Neural progenitor cell (in vitro differentiated cells): Measurements from ENCODE around the gene PTPRN2. TPM values are rescaled to one million over a fixed set of nuclear protein-coding genes. Genes with fewer than 3 reads are reported as not detected.

Experiments
- DNase-seq: peaks from one replicate; pipeline ENCODE4 v3.0.0-alpha.2; 2016; ENCODE audit warnings: low spot score
- H2AFZ ChIP-seq: fragments of 200-600 bp; sonication (generic); replicated peaks from 2 replicates; pipeline ENCODE4 v1.6.1; 2016; ENCODE audit warnings: antibody characterized with exemption
- H3F3A ChIP-seq: fragments of 200-600 bp; sonication (generic); 2 replicates; pipeline ENCODE4 v1.6.1; 2016; ENCODE audit warnings: antibody characterized with exemption, low read depth
- H3K27ac ChIP-seq: fragments of 200-600 bp; sonication (generic); 2 replicates; pipeline ENCODE4 v1.5.1; 2016; ENCODE audit warnings: mild to moderate bottlenecking
- H3K27me3 ChIP-seq: fragments of 200-600 bp; sonication (generic); 2 replicates; pipeline ENCODE4 v1.6.1; 2016; ENCODE audit warnings: mild to moderate bottlenecking, moderate library complexity
- H3K36me3 ChIP-seq: fragments of 200-600 bp; sonication (generic); 2 replicates; pipeline ENCODE4 v1.5.1; 2016
- H3K4me1 ChIP-seq: fragments of 200-600 bp; sonication (generic); 2 replicates; pipeline ENCODE4 v1.6.1; 2016; ENCODE audit warnings: mixed run types
- H3K4me2 ChIP-seq: fragments of 200-600 bp; sonication (generic); 2 replicates; pipeline ENCODE4 v1.6.1; 2016
- H3K4me3 ChIP-seq: fragments of 200-600 bp; sonication (generic); 2 replicates; pipeline ENCODE4 v1.5.1; 2016
- H3K79me2 ChIP-seq: fragments of 200-600 bp; sonication (generic); 2 replicates; pipeline ENCODE4 v1.6.1; 2016; ENCODE audit warnings: low read depth
- H3K9ac ChIP-seq: fragments of 200-600 bp; sonication (generic); 2 replicates; pipeline ENCODE4 v1.6.1; 2016
- H3K9me3 ChIP-seq: fragments of 200-600 bp; sonication (generic); 2 replicates; pipeline ENCODE4 v1.5.1; 2016; ENCODE audit warnings: low read depth
- H4K20me1 ChIP-seq: fragments of 200-600 bp; sonication (generic); 2 replicates; pipeline ENCODE4 v1.6.1; 2016; ENCODE audit warnings: low read depth
- H3K27ac Mint-ChIP-seq: 3 replicates; pipeline ENCODE4 v1.8.0; 2021; ENCODE audit warnings: mixed read lengths
- H3K27me3 Mint-ChIP-seq: 2 replicates; pipeline ENCODE4 v1.8.0; 2022; ENCODE audit warnings: low read depth, mild to moderate bottlenecking, inconsistent platforms, moderate library complexity, mixed read lengths; ENCODE audit not compliant: insufficient read depth
- H3K36me3 Mint-ChIP-seq: 3 replicates; pipeline ENCODE4 v1.8.0; 2021; ENCODE audit warnings: mixed read lengths
- H3K4me1 Mint-ChIP-seq: 3 replicates; pipeline ENCODE4 v1.8.0; 2021; ENCODE audit warnings: mixed read lengths
- H3K4me3 Mint-ChIP-seq: 3 replicates; pipeline ENCODE4 v1.8.0; 2021; ENCODE audit warnings: mild to moderate bottlenecking, moderate library complexity, mixed read lengths
- H3K9me3 Mint-ChIP-seq: 3 replicates; pipeline ENCODE4 v1.8.0; 2020; ENCODE audit warnings: mixed read lengths
- EZH2 ChIP-seq: fragments of 200-600 bp; sonication (generic); IDR thresholded peaks from 2 replicates; pipeline ENCODE4 v1.6.1; 2017; ENCODE audit warnings: antibody characterized with exemption, mild to moderate bottlenecking, moderate library complexity
- EZH2phosphoT487 ChIP-seq: fragments of 200-600 bp; sonication (generic); IDR thresholded peaks from 2 replicates; pipeline ENCODE4 v1.6.1; 2017; ENCODE audit warnings: antibody characterized with exemption
- total RNA-seq: library from RNA; depleted of rRNA; stranded (reverse); fragments of >200 nt; gene quantifications from 2 replicates; pipeline ENCODE4 v1.2.3, GENCODE V29; 2015; ENCODE audit warnings: low replicate concordance
- TF ChIP-seq, protein P1 (sequence below): fragments of 200-600 bp; sonication (generic); IDR thresholded peaks from 2 replicates; pipeline ENCODE4 v1.5.1; 2017; ENCODE audit warnings: antibody characterized with exemption, mild to moderate bottlenecking

PTPRN2 gene
- total RNA-seq, 1 donor from 2014 or later, result 3.0 TPM

DNA sequence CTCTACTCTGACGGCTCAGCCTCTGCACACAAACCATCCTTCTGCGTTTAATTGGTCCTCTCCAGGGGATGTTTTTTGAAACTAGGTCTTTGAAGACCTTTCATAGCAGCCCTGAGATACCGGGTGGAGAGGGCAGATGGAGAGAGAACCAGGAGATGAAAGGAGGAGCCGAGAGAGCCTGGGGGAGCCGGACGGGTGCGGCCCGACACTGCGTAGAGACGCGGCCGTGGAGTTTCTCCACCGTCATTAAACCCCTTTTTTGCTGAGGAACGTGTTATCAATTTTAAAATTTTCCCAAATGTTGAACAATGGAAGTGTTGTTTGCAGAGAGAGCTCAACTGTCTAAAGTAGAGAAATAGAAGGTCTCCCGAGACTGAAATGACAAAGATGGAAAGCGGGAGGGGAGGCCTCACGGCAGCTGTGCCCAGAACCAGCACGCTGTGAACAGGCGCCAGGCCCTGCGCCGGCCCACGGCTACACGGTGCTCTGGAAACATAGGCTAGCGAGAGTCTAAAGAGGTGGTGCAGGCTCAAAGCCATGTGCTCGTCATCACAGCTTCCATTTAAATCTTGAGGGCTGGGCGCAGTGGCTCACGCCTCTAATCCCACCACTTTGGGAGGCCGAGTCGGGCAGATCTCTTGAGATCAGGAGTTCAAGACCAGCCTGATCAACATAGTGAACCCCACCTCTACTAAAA, 307.0 kb downstream of the PTPRN2 start:
- H3K79me2 ChIP-seq, result no peaks in the 10 kb centered on the region
- no peaks in the 10 kb centered on the region for H3K9me3 ChIP-seq
- peaks cover 9% of the 10 kb centered on the region for H3K4me1 Mint-ChIP-seq
- no peaks in the 10 kb centered on the region for H3K9me3 Mint-ChIP-seq
- no peak overlapping the region for H3K27ac ChIP-seq
- TF ChIP-seq, protein P1, sequence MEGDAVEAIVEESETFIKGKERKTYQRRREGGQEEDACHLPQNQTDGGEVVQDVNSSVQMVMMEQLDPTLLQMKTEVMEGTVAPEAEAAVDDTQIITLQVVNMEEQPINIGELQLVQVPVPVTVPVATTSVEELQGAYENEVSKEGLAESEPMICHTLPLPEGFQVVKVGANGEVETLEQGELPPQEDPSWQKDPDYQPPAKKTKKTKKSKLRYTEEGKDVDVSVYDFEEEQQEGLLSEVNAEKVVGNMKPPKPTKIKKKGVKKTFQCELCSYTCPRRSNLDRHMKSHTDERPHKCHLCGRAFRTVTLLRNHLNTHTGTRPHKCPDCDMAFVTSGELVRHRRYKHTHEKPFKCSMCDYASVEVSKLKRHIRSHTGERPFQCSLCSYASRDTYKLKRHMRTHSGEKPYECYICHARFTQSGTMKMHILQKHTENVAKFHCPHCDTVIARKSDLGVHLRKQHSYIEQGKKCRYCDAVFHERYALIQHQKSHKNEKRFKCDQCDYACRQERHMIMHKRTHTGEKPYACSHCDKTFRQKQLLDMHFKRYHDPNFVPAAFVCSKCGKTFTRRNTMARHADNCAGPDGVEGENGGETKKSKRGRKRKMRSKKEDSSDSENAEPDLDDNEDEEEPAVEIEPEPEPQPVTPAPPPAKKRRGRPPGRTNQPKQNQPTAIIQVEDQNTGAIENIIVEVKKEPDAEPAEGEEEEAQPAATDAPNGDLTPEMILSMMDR, result no peak
- no peak for TF ChIP-seq EZH2phosphoT487
- TF ChIP-seq EZH2, result no peak
- H3K9ac ChIP-seq, result no peak overlapping the region
- no peak for DNase-seq
- no peak overlapping the region for H3K4me2 ChIP-seq
- H3K4me1 ChIP-seq, result peaks cover under 1% of the 10 kb centered on the region
- no peaks in the 10 kb centered on the region for H4K20me1 ChIP-seq
- H3K27me3 Mint-ChIP-seq, result peaks cover 4% of the 10 kb centered on the region
- H2AFZ ChIP-seq, result no peak overlapping the region
- no peak overlapping the region for H3K4me3 Mint-ChIP-seq
- no peak overlapping the region for H3K27ac Mint-ChIP-seq
- H3F3A ChIP-seq, result no peaks in the 10 kb centered on the region
- no peak overlapping the region for H3K4me3 ChIP-seq
- no peaks in the 10 kb centered on the region for H3K36me3 ChIP-seq
- no peaks in the 10 kb centered on the region for H3K36me3 Mint-ChIP-seq
- H3K27me3 ChIP-seq, result no peaks in the 10 kb centered on the region

- peak overlapping the region; percentile 66 for H3K27ac Mint-ChIP-seq
- no peaks in the 10 kb centered on the region for H3K36me3 ChIP-seq
- H3K4me3 Mint-ChIP-seq, result no peak overlapping the region
- H3K4me2 ChIP-seq, result no peak overlapping the region
- no peaks in the 10 kb centered on the region for H3K36me3 Mint-ChIP-seq
- no peaks in the 10 kb centered on the region for H3K9me3 Mint-ChIP-seq
- H3K27me3 Mint-ChIP-seq, result peaks cover 4% of the 10 kb centered on the region
- peaks cover 10% of the 10 kb centered on the region for H3K4me1 Mint-ChIP-seq
- no peaks in the 10 kb centered on the region for H3F3A ChIP-seq
- no peak overlapping the region for H3K9ac ChIP-seq
- no peaks in the 10 kb centered on the region for H3K27me3 ChIP-seq
- peaks cover 8% of the 10 kb centered on the region for H3K4me1 ChIP-seq
- no peak overlapping the region for H3K27ac ChIP-seq
- TF ChIP-seq EZH2phosphoT487 (no peak), EZH2 (no peak)
- TF ChIP-seq, protein P1, result no peak
- H3K9me3 ChIP-seq, result no peaks in the 10 kb centered on the region
- H3K79me2 ChIP-seq, result no peaks in the 10 kb centered on the region
- no peak for DNase-seq
- no peak overlapping the region for H3K4me3 ChIP-seq
- H2AFZ ChIP-seq, result no peak overlapping the region
- H4K20me1 ChIP-seq, result no peaks in the 10 kb centered on the region
Measured at GRCh38 chr7:158279539-158280447, 307.8 kb downstream of the PTPRN2 start.

DNA sequence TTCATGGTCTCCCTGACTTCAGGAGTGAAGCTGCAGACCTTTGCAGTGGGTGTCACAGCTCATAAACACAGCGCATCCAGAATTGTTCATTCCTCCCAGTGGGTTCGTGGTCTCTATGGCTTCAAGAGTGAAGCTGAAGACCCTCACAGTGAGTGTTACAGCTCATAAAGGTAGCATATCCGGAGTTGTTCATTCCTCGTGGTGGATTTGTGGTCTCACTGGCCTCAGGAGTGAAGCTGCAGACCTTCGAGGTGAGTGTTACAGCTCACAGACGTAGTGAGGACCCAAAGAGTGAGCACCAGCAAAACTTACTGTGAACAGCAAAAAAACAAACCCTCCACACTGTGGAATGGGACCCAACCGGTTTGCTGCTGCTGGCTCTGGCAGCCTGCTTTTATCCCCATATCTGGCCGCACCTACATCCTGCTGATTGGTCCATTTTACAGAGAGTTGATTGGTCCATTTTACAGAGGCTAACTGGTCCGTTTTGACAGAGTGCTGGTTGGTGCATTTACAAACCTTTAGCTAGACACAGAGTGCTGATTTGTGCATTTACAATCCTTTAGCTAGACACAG, 308.8 kb downstream of the PTPRN2 start:
- Histone ChIP-seq H3K4me3 (no peak overlapping the region), H3K4me2 (no peak overlapping the region), H3K27me3 (no peaks in the 10 kb centered on the region), H3K9me3 (no peaks in the 10 kb centered on the region), H3K9ac (no peak overlapping the region), H3K36me3 (no peaks in the 10 kb centered on the region), H3F3A (no peaks in the 10 kb centered on the region), H3K4me1 (peaks cover 10% of the 10 kb centered on the region), H3K79me2 (no peaks in the 10 kb centered on the region), H4K20me1 (no peaks in the 10 kb centered on the region), H2AFZ (no peak overlapping the region), H3K27ac (no peak overlapping the region)
- no peaks in the 10 kb centered on the region for H3K9me3 Mint-ChIP-seq
- H3K4me1 Mint-ChIP-seq, result peaks cover 12% of the 10 kb centered on the region
- H3K4me3 Mint-ChIP-seq, result no peak overlapping the region
- DNase-seq, result no peak
- peak overlapping the region; percentile 66 for H3K27ac Mint-ChIP-seq
- H3K36me3 Mint-ChIP-seq, result no peaks in the 10 kb centered on the region
- TF ChIP-seq EZH2 (no peak), EZH2phosphoT487 (no peak)
- TF ChIP-seq, protein P1, result no peak
- peaks cover 4% of the 10 kb centered on the region for H3K27me3 Mint-ChIP-seq
